ENCODE results near the gene MAML3.

Gene MAML3

GRCh38 chr4:140080883-140081282 lies 73.1 kb downstream of the MAML3 start:
- DNase-seq (ENCODE audit: low read depth in 3 of 3, low spot score in 1 of 3), result no peak

DNA sequence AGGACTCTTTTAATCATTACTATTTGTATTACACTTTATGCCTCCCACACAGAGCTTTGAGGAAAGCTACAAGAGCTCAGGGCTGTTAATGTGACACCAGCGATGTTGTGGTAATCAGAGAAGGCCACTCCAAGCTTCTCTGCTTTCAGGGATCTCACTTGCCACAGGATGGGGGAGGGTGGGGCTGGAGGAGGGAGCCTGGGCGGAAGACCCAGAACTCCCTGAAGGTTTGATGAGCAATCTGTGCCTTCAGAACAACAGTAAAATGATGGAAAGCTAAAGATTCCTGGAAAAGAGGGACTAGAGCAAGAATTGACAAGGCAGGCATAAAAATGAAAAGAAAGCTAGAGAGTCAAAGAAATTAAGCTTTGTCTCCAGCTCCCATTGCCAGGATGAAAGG lies 75.6 kb downstream of the MAML3 start:
- no peak for DNase-seq (ENCODE audit: low read depth in 3 of 3, low spot score in 1 of 3)

DNA sequence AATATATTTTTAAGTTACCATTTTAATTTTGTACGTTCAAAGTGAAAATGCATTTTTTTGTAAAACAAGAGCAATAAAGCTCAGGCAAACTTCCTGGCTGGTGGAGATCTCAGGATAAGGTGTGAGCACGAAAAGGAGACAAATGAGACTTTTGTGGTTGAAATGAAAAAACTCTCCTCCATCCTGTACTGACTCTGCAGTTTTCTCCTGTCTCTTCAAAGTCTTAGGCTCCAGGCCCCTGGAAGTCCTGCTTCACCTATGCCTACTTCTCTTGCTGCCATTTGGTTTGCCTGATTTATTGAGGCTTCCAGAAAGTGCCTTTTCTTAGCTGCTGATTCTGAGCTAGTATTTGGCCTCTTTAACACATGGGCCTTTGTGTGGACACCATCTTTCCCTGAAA lies 77.7 kb downstream of the MAML3 start:
- no peak for DNase-seq (ENCODE audit: low read depth in 3 of 3, low spot score in 1 of 3)

DNA sequence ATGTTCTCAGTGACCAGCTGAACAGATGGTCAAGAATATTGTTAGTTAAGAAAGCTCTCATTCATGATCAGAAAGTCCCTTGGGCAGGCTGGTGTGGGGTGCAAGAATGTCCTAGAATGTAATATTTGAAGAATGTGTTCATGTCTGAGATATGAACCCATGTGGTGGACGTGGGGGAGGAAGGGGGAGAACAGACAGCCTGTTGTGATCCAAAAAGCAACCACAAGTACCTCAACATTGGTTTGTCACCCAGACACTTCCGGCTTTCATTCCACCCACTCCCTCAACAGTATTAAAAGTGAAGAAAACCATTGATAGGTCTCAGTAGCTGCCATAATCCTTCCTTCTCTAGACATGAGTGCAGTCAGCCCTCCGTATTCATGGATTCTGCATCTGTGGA lies 82.2 kb downstream of the MAML3 start:
- peak in 2 of 3 donors; percentile 22 to 23 for DNase-seq (ENCODE audit: low read depth in 3 of 3, low spot score in 1 of 3)

- DNase-seq (ENCODE audit: low read depth in 3 of 3, low spot score in 1 of 3), result no peak
Observed at GRCh38 chr4:140070973-140071372, 83.0 kb downstream of the MAML3 start.

DNA sequence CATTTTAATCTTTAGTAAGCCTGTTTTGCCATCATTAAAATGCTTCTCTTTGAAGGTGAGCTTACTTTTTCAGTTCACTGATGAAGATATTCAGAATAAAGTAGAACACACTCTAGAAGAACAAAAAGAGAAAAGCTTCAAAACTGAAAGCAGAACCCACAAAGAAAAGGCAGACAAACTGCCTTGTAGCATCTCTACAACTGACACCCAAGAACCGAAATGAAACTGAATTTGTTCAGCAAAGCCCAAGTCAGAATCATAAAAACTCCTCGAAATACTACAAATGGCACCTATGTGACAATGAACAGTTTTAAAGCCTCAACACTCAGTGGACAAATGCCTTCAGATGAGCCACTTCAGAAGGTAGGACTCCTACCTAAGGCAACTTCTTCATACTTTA lies 83.6 kb downstream of the MAML3 start:
- no peak for DNase-seq (ENCODE audit: low read depth in 3 of 3, low spot score in 1 of 3)

- no peak for DNase-seq (ENCODE audit: low read depth in 3 of 3, low spot score in 1 of 3)
Observed at GRCh38 chr4:140069066-140069465, 84.9 kb downstream of the MAML3 start.

DNA sequence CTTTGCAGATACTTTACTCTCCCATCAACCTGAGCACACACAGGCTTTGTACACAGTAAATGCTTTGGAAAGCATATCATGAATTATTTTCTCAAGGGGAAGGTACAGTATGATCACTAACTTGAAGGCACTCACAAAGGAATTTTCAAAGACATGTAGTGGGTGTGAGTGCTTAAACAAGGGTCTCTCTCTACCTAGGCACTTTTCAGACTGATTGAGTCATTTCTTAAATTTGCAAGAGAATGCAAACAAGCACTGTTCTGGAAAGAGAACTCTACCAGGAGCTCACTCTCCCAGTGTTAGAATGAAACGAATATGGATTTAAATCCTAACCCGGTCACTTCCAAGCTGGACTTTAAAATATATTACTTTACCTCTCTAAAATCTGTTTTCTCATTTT lies 85.7 kb downstream of the MAML3 start:
- no peak for DNase-seq (ENCODE audit: low read depth in 3 of 3, low spot score in 1 of 3)

DNA sequence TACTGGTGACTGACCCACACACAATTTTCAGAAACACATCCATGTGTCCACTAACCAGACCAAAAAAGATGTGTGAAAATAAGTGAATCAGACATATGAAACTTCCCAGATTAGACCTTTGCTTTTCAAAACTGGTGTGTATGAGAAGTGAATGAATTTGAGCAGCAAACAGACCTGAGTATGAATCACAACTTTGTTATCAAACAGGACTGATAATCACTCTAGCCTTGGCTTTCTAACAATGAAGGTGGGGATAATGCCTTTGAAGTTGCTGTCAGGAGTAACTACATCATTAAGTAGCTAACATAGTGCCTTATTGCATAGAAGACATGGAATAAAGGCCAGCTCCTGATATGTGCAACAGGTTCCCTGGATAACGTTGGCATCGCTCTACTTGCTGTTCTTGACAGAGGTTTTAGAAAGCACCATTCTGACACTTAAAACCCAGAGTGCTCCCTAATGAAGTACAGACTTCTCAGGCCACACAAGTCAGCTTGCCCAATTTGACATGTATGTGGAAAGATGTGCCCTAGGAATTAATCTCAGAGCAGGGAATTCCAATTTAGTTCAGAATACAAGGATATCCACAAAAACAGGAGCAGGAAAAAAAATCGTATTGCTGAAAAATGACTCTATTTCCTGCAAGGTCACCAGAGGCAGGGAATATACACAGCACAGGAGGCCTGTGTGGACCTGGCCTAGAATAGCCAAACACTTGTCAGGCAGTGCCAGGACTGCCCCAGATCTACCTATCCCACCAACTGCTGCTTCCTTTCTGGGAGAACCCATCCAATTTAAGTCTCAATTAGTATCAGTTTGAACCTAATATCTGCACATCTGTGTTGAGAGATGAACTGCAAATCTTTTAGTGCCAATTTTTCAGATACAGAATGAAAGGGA lies 87.7 kb downstream of the MAML3 start:
- DNase-seq (ENCODE audit: low read depth in 3 of 3, low spot score in 1 of 3), result no peak

DNA sequence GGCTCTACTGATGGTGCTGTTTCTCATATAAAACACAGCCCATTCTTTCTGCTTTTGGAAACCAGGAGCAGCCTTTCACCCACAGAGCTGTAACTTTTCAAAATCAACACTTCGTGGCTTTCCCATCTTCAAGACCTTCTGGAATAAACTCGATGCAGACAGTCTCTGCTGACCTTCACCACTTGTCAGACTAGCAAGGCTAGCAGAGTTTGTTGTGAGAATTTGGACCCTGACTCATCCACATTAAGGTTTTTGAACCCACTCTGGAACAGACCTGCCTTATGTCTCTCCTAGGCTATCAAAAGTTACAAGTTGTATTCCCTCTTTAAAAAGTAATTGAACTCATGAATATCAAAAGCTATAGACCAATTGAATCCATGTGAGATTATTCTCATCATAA lies 88.6 kb downstream of the MAML3 start:
- DNase-seq (ENCODE audit: low read depth in 3 of 3, low spot score in 1 of 3), result no peak

DNA sequence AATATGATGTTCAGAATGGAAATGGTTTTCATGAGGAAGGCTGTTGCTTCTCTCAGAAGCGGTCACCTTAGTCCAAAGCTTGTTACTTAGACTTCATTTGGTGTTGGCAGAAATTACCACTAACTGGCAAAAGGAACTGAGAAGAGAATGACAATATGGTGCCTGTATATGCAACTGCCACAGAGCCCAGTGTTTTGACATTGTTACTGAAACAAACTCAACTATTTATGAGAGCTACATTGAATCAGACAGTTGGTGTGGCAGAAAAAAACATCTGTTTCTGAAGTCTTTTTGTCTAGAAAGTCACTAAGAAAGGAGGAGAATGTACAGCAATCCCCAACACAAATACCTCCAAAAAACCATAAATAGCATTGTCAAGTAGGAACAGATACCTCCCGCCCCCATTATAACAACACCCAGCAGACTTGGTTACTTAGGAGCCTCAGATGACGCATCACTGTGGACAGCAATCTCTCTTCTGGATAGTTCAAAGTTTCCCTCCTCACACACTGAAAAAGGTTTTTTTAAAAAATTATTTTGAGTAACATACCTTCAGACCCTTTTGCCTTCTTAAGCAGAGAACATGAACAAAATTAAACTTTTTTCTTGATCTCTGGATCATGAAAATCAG lies 92.2 kb downstream of the MAML3 start:
- DNase-seq (ENCODE audit: low read depth in 3 of 3, low spot score in 1 of 3), result no peak

DNA sequence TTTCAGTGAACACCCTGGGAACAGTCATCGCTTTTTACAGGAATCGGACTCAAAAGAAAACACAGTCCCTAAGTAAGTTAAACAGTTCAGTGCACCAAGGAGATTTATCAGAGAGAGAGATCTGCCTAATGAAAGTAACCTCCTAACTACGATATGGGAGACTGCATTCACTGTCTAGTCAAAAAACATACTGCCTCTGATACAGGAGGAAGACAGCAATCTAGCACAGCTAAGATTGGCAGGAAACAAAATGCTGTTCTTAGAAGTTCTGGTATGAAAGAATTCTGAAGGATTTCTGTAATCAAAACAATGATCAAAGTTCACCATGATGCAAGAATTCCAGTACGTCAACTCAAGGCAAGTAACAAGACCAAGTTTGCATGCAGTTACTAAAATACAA lies 92.8 kb downstream of the MAML3 start:
- no peak for DNase-seq (ENCODE audit: low read depth in 3 of 3, low spot score in 1 of 3)

DNA sequence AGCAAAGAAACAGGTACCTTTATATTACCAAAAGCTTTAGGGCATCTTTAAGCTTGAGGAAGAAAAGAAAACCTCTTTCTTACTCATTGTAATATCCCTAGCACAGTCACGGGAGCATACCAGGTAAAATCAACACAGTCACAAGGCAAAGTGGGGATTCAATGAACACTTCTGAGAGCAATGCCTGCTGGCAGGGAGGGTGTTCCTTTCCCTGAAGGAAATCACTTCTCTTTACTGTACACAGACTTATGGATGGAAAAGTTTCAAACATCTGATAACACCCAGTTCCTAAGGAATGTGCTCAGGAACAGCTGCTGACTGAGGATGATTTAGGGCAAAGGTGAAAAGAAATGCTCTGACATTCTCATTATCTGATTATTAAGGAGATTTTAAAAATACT lies 94.8 kb downstream of the MAML3 start:
- no peak for DNase-seq (ENCODE audit: low read depth in 3 of 3, low spot score in 1 of 3)

- no peak for DNase-seq (ENCODE audit: low read depth in 3 of 3, low spot score in 1 of 3)
Observed at GRCh38 chr4:140057701-140058100, 96.3 kb downstream of the MAML3 start.

DNA sequence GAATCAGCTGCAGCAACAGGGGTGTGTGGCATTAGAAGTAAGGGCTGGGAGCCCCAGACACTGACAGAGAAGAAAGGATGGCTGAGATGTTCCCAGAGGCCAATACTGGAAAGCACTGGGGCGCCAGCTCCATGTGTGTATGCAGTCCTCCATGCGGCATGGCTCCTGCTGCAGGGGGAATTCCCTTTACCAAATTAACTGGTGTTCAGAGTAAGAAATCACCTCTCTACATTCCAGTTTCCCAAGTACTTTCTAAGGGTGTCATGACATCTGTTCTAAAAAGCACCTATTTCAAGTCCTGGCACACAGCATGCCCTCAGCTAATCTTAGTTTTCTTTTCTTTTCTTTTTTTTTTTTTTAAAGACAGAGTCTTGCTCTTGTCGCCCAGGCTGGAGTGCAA lies 98.0 kb downstream of the MAML3 start:
- DNase-seq (ENCODE audit: low read depth in 3 of 3, low spot score in 1 of 3), result no peak

DNA sequence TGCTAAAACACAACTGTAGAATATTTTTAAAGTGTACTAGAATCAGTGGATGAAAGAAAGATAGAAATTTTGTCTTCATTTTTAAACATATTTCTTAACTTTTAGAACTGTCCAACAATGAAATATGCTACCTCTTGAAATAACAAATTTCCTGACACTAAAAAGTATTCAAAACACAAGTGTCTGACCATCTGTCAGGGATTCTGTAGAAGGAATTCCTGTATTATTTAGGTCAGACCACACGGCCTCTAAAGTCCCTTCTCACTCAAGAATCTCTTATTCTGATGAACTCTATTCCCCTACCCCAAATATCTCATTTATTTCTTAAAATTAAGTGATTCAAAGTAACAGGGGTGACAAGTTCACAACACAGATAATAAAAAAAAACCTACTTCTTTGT lies 99.1 kb downstream of the MAML3 start:
- DNase-seq (ENCODE audit: low read depth in 3 of 3, low spot score in 1 of 3), result no peak

DNA sequence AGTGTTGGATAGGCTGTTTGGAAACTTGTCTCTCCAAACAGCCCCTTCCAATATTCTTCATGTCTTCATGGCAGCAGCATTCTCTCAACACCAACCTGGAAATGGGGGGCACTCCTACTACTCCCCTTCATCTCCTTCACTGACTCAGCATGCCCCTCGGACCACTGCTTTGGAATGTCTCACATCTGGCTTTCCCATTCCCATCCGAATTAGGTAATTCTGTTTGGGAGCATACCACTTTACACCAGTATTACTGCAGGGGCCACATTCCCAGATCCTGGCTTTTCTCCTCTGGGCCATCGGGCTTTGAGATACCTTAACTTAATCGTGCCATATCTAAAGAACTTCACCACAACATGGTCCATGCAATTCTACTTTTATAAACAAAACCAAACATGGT lies 100.8 kb downstream of the MAML3 start:
- no peak for DNase-seq (ENCODE audit: low read depth in 3 of 3, low spot score in 1 of 3)

- no peak for DNase-seq (ENCODE audit: low read depth in 3 of 3, low spot score in 1 of 3)
Observed at GRCh38 chr4:140052050-140052449, 101.9 kb downstream of the MAML3 start.

DNA sequence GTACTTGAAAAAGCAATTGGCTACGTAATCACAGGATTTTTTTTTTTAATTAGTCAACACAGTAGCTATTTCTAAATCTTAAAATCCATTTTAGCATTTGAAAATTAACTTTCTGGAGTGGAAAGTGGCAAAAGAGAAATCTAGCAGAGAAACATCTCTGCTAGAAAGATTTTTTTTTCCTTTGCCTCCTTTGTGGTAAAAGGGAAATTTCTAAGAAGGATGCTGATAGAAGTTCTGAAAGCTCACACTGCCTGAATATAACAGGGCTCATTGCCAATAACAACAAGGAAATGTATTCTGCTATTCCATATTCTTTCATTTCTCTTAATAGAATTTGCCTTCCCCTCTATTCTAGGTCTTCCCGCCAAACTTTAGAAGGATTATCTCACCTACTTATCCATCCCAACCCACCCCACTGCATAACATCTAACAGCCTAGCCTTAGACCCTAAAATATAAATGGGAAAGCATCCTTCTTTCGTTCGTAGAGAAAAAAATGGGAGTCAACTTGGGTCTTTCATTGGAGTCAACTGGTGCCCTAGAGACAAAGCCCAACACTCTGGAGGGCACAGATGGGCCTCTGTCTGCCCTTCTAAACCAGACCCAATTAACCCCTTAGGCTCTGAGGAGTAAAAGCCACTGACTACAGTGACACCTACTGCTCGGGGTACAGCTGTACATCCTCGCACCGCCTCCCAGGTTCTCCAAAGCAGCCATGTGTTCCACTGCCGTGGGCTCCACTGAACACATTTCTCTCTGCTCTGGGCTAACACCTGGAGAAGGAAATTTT lies 103.9 kb downstream of the MAML3 start:
- DNase-seq (ENCODE audit: low read depth in 3 of 3, low spot score in 1 of 3), result no peak

GRCh38 chr4:140049024-140049848 lies 104.7 kb downstream of the MAML3 start:
- DNase-seq (ENCODE audit: low read depth in 3 of 3, low spot score in 1 of 3), result peak in 2 of 3 donors; percentile 11 to 25

GRCh38 chr4:140048419-140048995 lies 105.5 kb downstream of the MAML3 start:
- DNase-seq (ENCODE audit: low read depth in 3 of 3, low spot score in 1 of 3), result no peak
